HG02798 (cell line): Measurements from ENCODE around the gene TNFRSF1B.
A peak's percentile ranks its signal among the peaks of the same experiment; 100 is the strongest.

Experiments used
- ATAC-seq: cut with Tn5 transposase; IDR thresholded peaks from one replicate; pipeline ENCODE4 v1.9.1; 2021; ENCODE audit warnings: mild to moderate bottlenecking; ENCODE audit not compliant: unreplicated experiment, poor library complexity

TNFRSF1B gene

DNA sequence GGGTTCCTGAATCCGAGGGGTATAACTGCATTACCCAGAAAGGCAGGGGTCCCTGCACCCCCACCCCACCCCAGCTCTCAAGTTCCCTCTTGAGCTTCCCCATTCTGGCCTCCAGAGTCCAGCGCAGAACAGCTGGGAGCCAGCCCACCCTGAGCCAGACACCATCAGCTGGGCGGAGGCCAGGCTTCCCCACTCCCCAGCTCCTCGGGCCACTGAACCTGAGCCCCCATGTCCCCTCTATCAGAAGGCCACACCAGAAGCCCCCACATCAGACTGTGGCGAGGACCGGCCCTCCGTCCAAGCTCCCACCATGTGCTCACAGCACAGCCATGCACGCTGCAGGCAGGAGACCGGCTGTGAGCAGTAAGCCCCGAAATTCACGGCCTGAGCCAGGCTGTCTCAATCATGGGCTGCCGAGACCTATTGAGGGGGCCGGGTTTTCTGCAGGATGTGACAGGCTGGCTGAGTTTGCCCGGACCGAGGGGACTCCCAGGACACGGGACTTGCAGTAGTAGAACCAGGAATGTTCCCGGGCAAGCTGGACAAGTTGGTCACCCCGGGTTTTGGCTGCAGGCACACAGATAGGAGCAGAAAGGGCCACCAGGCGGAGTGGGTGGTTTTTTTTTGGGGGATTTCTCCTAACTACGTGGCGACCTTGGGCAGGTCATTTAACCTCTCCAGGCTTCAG, 25.5 kb upstream of the TNFRSF1B start:
- no peak for ATAC-seq

DNA sequence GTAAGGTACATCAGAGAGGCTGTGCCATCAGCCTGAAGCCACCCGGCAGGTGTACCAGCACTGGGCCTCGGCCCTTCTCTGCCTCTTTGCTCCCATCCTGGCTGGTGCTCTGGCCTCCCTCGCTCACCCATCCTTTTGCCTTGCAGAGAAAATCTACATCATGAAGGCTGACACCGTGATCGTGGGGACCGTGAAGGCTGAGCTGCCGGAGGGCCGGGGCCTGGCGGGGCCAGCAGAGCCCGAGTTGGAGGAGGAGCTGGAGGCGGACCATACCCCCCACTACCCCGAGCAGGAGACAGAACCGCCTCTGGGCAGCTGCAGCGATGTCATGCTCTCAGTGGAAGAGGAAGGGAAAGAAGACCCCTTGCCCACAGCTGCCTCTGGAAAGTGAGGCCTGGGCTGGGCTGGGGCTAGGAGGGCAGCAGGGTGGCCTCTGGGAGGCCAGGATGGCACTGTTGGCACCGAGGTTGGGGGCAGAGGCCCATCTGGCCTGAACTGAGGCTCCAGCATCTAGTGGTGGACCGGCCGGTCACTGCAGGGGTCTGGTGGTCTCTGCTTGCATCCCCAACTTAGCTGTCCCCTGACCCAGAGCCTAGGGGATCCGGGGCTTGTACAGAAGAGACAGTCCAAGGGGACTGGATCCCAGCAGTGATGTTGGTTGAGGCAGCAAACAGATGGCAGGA, 24.5 kb upstream of the TNFRSF1B start:
- ATAC-seq = no peak

DNA sequence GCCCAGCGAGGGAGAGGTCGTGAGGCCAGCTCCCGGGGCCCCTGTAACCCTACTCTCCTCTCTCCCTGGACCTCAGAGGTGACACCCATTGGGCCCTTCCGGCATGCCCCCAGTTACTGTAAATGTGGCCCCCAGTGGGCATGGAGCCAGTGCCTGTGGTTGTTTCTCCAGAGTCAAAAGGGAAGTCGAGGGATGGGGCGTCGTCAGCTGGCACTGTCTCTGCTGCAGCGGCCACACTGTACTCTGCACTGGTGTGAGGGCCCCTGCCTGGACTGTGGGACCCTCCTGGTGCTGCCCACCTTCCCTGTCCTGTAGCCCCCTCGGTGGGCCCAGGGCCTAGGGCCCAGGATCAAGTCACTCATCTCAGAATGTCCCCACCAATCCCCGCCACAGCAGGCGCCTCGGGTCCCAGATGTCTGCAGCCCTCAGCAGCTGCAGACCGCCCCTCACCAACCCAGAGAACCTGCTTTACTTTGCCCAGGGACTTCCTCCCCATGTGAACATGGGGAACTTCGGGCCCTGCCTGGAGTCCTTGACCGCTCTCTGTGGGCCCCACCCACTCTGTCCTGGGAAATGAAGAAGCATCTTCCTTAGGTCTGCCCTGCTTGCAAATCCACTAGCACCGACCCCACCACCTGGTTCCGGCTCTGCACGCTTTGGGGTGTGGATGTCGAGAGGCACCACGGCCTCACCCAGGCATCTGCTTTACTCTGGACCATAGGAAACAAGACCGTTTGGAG, 23.7 kb upstream of the TNFRSF1B start:
- ATAC-seq = no peak

DNA sequence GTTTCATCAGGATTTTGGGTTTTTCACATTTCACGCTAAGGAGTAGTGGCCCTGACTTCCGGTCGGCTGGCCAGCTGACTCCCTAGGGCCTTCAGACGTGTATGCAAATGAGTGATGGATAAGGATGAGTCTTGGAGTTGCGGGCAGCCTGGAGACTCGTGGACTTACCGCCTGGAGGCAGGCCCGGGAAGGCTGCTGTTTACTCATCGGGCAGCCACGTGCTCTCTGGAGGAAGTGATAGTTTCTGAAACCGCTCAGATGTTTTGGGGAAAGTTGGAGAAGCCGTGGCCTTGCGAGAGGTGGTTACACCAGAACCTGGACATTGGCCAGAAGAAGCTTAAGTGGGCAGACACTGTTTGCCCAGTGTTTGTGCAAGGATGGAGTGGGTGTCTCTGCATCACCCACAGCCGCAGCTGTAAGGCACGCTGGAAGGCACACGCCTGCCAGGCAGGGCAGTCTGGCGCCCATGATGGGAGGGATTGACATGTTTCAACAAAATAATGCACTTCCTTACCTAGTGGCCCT, 23.1 kb upstream of the TNFRSF1B start:
- ATAC-seq = no peak

DNA sequence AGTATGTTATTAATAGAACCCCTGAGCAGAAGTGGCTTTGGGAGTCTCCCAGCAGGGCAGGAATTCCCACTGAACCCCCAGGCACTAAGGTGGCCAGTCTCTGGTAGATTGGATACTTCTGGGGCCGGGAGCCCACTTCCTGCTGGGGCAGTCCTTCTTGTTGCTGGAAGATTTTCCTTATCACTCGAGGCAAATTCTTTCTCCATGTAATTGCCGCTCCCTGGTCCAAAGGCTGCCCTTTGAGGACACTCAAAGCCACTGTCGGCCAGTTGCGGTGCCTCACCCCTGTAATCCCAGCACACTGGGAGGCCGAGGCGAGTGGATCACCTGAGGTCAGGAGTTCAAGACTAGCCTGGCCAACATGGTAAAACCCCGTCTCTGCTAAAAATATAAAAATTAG, 22.6 kb upstream of the TNFRSF1B start:
- no peak for ATAC-seq

DNA sequence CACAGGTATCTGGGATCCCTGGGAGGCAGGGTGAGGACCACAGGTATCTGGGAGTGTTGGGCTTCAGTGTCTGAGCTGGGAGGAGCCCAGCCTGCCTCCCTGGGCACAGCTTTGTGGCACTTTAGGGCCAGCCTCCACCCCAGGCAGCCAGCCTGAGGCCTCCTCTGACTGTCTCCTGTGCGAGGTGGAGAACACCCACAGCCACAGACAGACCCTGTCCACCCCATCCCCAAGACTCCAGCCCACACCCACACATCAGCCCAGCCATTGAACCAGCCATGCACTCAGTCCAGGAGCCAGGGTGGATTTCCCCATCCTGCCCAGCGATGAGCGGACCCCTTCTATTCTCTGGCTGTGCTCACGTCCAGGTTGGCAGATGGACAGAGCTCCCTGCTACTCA, 21.8 kb upstream of the TNFRSF1B start:
- no peak for ATAC-seq

DNA sequence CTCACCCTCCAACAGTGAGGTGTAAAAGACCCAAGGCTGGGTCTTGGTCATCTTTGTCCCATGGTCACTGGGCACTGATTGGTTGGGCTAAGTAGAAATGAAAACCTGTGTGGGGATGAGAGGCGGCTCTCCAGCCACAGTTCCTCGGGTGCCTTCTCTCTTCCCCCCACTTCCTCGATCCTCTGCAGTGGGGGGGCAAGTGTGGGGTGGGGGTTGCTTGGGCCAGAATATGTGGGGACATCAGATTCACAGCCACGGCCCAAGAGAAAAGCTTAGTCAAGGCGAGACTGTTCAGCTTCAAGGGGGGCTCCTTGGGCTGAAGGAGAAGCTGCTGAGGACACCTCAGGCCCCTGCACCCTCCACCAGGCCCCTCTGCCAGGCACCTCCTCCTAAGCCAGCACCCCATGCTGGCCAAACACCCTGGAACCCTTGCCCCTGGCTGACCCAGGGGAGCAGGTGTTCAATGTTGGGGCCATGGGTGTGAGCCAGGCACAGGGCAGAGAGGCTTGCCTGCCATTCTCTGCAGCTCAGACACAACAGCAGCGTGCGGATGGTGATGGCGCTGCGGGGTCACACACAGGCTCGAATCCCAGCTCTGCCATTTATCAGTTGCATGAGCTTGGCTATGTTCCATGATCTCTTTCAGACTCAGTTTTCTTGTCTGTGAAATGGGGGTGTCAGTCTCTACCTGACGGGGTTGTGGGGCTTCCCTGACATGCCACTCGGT, 21.0 kb upstream of the TNFRSF1B start:
- no peak for ATAC-seq

DNA sequence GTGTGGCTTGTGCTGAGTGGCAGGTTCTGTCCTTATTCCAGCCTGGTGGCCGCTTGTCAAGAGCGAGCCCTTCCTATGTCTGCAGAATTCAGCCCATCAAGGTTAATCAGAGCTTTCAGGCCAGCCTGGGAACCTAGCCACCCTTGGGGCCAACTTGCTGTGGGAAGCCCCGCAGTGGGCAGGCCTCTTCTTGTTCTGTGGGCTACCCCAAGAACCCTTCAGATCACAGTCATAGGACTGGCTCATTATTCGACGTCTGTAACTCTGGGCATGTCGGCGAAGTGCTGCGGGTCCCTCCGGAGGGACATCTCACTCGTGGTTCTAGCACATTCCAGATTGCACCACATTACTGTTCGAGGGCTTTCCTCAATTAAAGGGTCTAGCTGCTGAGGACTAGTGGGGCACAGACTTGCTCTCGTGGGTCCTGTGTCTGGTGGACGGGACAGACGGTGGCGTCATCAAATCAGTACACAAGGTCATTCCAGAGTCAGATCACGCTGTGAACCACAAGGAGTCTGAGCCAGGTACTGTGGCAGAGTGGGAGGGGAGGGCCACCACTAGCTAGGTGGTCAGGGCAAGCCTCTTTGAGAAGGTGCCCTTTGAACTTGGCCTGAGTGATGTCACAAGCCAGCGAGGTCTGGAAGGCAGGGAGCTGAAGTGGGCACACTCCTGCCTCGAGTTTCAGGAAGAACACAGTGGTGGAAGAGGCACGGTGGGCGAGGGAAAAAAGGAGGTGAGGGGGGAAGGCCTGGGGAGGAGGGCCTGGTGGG, 20.3 kb upstream of the TNFRSF1B start:
- no peak for ATAC-seq

DNA sequence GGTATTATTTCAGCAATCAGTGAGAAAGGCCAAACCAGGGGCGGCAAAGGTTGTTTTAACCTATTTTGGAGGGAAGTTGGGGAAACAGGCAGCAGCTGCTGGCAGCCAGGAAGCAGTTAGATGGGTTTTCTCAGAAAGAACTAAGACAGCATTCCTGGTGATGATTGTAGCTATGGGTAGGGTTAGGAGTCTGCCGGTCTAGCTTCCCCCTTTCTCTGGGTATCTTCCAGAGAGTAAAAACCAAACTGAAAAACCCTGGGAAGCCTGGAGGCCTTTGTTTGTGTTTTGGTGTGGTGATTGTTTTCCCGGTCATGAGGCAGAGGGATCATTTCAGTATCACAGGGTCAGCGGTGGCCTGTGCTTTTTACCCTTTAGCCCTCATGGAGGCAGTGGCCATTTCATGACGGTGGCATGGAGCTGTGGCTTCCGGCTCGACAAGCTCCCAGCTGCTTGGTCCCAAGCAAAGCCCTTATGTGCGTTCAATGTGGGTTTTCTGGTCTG, 19.5 kb upstream of the TNFRSF1B start:
- no peak for ATAC-seq

DNA sequence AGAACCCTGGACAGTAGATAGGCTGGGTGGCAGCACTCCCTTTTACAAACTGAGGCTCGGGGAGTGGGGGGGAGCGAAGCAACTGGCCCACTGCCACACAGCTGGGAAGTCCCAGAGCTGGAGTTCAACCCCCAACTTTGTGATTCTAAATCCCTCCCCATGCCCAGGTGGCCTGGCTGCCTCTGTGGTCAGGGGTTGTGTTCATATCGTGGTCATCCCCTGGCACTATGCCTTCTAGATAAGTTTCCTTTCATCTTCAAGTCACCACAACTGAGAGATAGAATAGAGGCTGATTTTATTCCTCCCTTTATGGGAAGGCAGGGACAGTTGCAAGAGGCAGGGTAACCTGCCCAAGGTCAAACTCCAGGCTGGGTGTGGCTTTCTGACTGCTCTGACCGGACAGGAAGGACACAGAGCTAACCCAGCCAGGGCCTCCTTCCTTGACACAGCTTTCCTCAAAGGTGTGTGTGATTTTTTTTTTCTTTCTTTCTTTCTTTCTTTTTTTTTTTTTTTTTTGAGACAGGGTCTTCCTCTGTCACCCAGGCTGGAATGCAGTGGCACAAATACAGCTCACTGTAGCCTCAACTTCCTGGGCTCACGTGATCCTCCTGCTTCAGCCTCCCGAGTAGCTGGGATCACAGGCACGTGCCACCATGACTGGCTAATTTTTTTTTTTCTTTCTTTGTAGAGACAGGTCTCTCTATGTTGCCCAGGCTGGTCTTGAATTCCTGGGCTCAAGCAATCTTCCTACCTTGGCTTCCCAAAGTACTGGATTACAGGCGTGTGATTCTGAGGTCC, 18.4 kb upstream of the TNFRSF1B start:
- no peak for ATAC-seq

DNA sequence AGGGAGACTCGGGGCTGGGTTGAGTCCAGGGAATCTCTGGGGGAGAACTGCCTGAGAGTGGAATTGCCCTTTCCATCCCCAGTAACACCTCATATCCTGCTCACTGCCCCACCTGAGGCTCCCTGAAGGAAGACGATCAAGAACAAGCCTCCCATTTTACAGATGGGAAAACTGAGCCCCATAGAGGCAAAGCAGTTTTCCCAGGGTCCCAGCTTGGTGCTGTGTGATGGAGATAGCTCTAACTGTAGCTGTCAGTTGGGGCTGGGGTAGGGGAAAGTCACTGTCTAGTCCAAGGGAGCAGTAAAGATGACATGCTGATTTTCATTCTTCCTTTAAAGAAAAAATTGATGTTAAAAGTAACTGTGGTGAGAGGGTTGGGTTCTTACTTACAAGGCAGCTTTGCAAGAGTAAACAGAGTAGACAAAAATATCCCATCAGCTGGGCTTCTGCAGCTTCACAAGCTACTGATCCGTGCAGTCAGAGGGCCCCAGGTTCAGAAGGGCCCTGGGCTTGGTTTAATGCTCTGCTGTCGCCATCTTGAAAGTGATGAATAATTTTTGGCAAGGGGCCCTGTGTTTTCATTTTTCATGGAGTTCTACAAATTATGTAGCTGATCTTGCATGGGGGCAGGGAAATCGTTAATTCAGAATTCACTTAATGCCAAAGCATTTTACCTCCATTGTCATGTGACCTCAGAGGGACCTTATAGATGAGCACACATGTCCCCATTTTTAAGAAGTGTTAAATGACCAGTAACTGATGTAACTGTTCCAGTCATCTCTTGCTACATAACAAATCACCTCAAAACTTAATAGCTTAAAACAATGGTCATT, 17.6 kb upstream of the TNFRSF1B start:
- peak; percentile 22 for ATAC-seq

DNA sequence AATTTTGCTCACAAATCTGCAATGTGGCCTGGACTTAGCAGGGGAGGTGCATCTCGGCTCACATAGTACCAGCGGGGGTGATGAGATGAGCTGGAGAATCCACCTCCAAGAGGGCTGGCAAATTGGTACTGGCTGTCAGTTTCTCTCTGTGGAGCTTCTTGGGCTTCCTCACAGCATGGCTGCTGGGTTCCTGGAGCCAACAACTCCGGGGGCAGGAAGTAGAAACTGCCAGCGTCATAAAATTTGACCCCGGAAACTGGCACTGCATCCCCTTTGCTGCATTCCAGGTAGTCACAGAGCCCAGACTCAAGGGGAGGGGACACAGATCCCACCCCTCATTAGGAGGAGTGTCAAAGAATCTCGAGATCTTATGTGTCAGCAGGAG, 17.0 kb upstream of the TNFRSF1B start:
- ATAC-seq = no peak

DNA sequence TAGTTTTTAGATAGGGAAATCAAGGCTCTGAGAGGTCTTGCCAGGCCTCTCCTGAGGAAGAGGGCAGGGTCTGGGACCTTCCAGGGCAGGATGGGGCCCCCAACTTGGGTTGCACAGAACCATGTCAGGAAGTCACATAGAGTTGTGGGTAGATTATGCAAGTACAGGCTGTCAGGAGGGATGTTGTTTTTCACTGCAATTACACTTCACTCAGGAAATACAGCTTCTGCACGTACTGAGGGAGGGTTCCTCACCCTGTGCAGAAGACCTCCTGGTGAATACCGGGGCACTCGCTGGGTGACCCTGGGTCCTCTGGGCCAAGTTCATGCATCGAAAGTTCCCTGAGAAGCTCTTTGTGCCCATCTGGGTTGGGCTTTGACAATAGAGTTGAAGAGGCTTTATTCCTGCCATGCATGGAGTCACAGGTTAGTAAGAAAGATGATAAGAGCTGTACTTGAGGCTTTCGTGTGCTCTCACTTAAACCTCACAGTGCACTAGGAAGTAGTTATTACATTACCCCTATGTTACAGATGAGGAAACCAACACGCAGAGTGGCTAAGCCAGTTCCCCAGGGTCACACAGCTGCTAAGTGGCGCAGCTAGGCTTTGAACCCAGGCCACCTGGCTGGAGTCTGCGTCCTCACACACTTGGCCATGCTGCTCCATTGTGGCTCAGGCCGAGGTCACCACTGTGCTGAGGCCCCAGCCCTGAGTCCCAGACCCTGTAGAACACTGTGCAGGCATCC, 16.2 kb upstream of the TNFRSF1B start:
- no peak for ATAC-seq

DNA sequence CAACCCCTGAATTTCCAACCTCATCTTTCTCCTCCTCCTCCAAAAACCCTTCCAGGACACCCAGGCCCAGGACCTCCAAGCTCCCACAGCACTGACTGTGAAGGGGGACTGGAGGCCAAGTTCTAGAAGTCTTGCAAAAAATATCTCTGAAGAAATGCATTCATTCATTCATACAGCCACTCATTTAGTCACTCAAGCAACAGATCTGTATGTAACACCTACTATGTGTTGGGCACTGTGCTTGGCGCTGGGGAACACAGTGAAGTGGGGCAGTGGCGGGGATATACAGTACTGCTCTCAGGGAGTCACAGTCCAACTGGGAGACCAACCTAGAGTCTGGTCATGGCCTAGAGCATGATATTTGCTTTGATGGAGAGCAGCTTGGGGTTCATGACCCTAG, 15.3 kb upstream of the TNFRSF1B start:
- no peak for ATAC-seq

DNA sequence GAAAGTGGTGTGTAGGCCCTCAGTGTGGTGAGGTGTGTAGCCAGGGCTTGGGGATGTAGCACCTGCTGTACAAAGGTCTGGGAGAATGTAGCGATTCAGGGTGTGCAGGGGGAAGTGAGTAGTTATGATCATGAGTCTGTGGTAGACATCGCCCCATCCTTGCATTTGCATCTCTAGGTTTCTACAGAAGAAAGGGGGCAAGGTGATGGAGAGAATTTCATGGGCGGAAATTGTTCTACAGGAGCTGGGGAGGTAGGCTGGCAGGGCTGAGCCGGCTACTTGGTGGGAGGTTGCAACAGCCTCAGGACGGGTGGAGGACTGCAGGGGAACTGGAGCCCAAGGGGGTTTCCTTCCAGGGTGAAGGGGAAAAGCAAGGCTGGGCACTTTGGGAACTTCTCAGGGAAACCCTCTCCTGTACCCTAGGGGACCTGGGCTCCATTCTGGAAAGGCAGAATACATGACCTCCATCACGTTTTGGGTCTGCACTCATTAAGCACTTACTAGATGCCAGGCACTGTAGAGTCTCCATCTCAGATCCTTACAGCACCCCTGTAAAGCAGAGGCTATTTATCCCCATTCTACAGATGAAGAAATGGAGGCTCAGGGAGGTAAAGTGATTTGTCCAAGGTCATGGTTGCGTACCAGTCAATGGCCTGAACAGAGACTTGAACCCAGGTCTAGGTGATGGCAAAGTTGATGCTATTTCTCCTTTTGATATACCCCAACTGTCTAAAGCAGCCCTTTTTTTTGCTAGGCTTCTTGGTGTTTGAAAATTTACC, 14.5 kb upstream of the TNFRSF1B start:
- ATAC-seq = peak; percentile 71

DNA sequence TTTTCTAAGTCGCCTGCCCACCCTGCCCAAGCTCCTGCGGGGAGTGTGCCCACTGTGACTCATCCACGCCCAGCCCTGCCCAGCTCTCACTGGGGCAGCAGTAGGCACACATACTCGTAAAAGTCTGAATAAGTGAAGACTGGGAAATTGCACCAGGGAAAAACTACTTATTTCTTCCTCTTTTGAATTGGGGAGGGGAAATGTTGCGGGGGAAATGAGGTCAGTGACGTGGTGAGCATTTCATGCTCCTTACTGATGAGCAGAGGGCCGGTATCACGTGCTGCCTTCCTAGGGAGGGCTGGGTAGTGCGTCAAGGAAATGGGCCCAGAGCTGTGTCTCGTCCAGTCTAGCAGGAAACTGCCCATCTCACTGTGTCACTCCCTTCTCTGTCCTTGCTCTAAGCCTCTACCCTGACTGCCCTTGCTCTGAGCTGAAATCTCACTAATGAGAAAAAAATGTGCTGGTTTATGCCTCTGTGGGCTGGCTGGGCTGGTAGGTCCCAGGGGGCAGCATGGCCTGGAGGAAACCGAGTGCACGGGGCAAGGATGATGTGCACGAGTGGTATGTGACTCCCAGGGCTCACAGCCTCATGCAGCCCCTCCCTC, 13.5 kb upstream of the TNFRSF1B start:
- no peak for ATAC-seq
